IMR-90 (cell line): ENCODE results near the gene CFAP58.
A peak's percentile ranks its signal among the peaks of the same experiment; 100 is the strongest.

ENCODE experiments used
- CTCF ChIP-seq: conservative IDR thresholded peaks from 2 replicates; pipeline ENCODE4 v1.5.1; 2012; ENCODE audit warnings: mild to moderate bottlenecking, low read depth, low read length, improper control_type of control experiment
- POLR2A ChIP-seq: IDR thresholded peaks from 2 replicates; pipeline ENCODE4 v1.6.1; 2012; ENCODE audit warnings: mild to moderate bottlenecking, low read depth, low read length
- RCOR1 ChIP-seq: IDR thresholded peaks from 2 replicates; pipeline ENCODE4 v1.6.1; 2012; ENCODE audit warnings: mild to moderate bottlenecking, low read length, improper control_type of control experiment; ENCODE audit not compliant: insufficient replicate concordance

- TF ChIP-seq POLR2A (0 out of 2 replicates have a peak, but pooled peaks have one; percentile 24), CTCF (no peak), RCOR1 (no peak)
These were observed 22.3 kb upstream of the CFAP58 start for GRCh38 chr10:104331208-104331838.
